Stomach (tissue), 9 donors: ENCODE results near the gene CYP2A6. TPM values are rescaled to one million over a fixed set of nuclear protein-coding genes. Genes with fewer than 3 reads are reported as not detected.
"Not testable (repeated sequence)": the region's sequence is repeated elsewhere in the genome, so short reads cannot be mapped to it uniquely, and the experiment has no call there.

Experiments used
- DNase-seq, 2 donors: peaks; one replicate each; pipeline versions ENCODE4 v3.0.0 to v3.0.0-alpha.2; 2013 to 2019
- H3K27ac ChIP-seq, 5 donors: fragments of 200-600 bp in 4 of 5; sonication (generic) in 4 of 5; one replicate each; pipeline ENCODE4 v1.5.1; 2013 to 2019; ENCODE audit warnings: mild to moderate bottlenecking in 1 of 5, moderate library complexity in 1 of 5
- H3K27me3 ChIP-seq, 3 donors: fragments of 200-600 bp; sonication (generic); one replicate each; pipeline ENCODE4 v1.5.1; 2017 to 2019; ENCODE audit warnings: mixed run types in 1 of 3
- H3K36me3 ChIP-seq, 4 donors: fragments of 200-600 bp; sonication (generic); 1 replicate in 3 of 4; 2 replicates in 1 of 4; pipeline ENCODE4 v1.5.1; 2016 to 2019
- H3K4me1 ChIP-seq, 4 donors: fragments of 200-600 bp; sonication (generic); one replicate each; pipeline ENCODE4 v1.5.1; 2016 to 2019
- H3K4me3 ChIP-seq, 4 donors: fragments of 200-600 bp; sonication (generic) in 3 of 4; one replicate each; pipeline ENCODE4 v1.5.1; 2016 to 2019; ENCODE audit warnings: mild to moderate bottlenecking in 1 of 4
- H3K9me3 ChIP-seq, 4 donors: fragments of 200-600 bp; sonication (generic); one replicate each; pipeline ENCODE4 v1.5.1; 2016 to 2019
- CTCF ChIP-seq, 7 experiments: fragments of 450-650 bp in 4 of 7; fragments of 200-600 bp in 3 of 7; sonication (generic) in 3 of 7; IDR thresholded peaks; one replicate each; pipeline ENCODE4 v1.5.1; 2016 to 2019; ENCODE audit warnings: antibody characterized with exemption in 7 of 7, control low read depth in 2 of 7, mild to moderate bottlenecking in 1 of 7
- EP300 ChIP-seq: sonication (generic); formaldehyde crosslinking; IDR thresholded peaks from one replicate; pipeline ENCODE4 v1.6.1; 2017; ENCODE audit warnings: antibody characterized with exemption
- POLR2A ChIP-seq, 4 donors: fragments of 450-650 bp; IDR thresholded peaks; one replicate each; pipeline ENCODE4 v1.6.1; 2016; ENCODE audit warnings: antibody characterized with exemption in 4 of 4, control low read depth in 2 of 4, mild to moderate bottlenecking in 1 of 4, moderate library complexity in 1 of 4
- POLR2AphosphoS5 ChIP-seq, 3 donors: sonication (generic); formaldehyde crosslinking; IDR thresholded peaks; one replicate each; pipeline ENCODE4 v1.6.1; 2016; ENCODE audit warnings: antibody characterized with exemption in 3 of 3
- WGBS, 5 donors: extraction: QIAGEN DNeasy Blood & Tissue Kit in 3 of 5; methylation state at CpG; one replicate each; pipeline versions ENCODE4 v1.1.5 to v1.1.7; 2013 to 2018; 5-methylcytosine and 5-hydroxymethylcytosine counted together
- intact Hi-C: fragments of 100-400 bp; cut with DNase I; formaldehyde crosslinking; loops from one replicate; pipeline ENCODE4 v1.15.1; 2023; ENCODE audit warnings: low total_unique reads
- polyA plus RNA-seq, 3 donors: library from polyadenylated mRNA; stranded (reverse); fragments of 200-250 nt; gene quantifications; one replicate each; pipeline ENCODE4 v1.2.3, GENCODE V29; 2013
- total RNA-seq, 5 donors: library from RNA; depleted of rRNA; stranded (reverse); fragments of >200 nt; gene quantifications; one replicate each; pipeline versions ENCODE4 v1.1.0 to v1.2.3, GENCODE V29; 2014 to 2016
- donor health status: healthy with polysubstance abuse.
- donor health status: Bipolar disorder and iron deficiency.
- donor health status: healthy.

CYP2A6 gene
- total and polyA plus RNA-seq, 8 donors, result not detected

- Histone ChIP-seq H3K4me1 (no peaks in the 10 kb centered on the region), H3K27me3 (peaks cover 0 to 12% (median 0%) of the 10 kb centered on the region in 3 donors), H3K9me3 (no peaks in the 10 kb centered on the region), H3K36me3 (no peaks in the 10 kb centered on the region), H3K4me3 (no peak overlapping the region), H3K27ac (no peak overlapping the region)
- no peak for DNase-seq
- TF ChIP-seq POLR2AphosphoS5 (IDR thresholded peaks at IDR 0.05) (no peak), CTCF (IDR thresholded peaks at IDR 0.05) (no peak), POLR2A (IDR thresholded peaks at IDR 0.05) (no peak), EP300 (no peak)
- WGBS, 5 donors, result 82 to 89% (median 83%) methylated on average over 4 of the region's 4 CpGs
- intact Hi-C loops, result no loop called here
These were observed 37.9 kb upstream of the CYP2A6 start for GRCh38 chr19:40888191-40888590.

GRCh38 chr19:40884187-40884931 is 34.1 kb upstream of the CYP2A6 start:
- H3K36me3 ChIP-seq, H3K9me3 ChIP-seq, intact Hi-C loops, H3K4me1 ChIP-seq, H3K4me3 ChIP-seq, H3K27ac ChIP-seq, DNase-seq: not testable (repeated sequence)
- H3K27me3 ChIP-seq, result peaks cover 0 to 23% (median 0%) of the 10 kb centered on the region in 3 donors
- WGBS, 5 donors, result no CpG with 5 or more reads among the region's 1 CpG

- H3K27ac ChIP-seq, H3K36me3 ChIP-seq, intact Hi-C loops, DNase-seq, H3K9me3 ChIP-seq, H3K4me1 ChIP-seq, H3K4me3 ChIP-seq: not testable (repeated sequence)
- 70 to 81% (median 79%) methylated on average over 3 of the region's 3 CpGs for WGBS, 5 donors
- H3K27me3 ChIP-seq, result peaks cover 0 to 44% (median 0%) of the 10 kb centered on the region in 3 donors
These were observed 31.8 kb upstream of the CYP2A6 start, which contains the start of gene CYP2A7 for GRCh38 chr19:40882062-40882461. Gene CYP2A7 (minus strand): TSS chr19:40882231. CDS start chr19:40882210, 21 bp downstream.

- DNase-seq, intact Hi-C loops, H3K27ac ChIP-seq, H3K4me1 ChIP-seq, H3K36me3 ChIP-seq, H3K9me3 ChIP-seq, H3K4me3 ChIP-seq: not testable (repeated sequence)
- WGBS, 5 donors, result 56 to 95% (median 72%) methylated on average over 3 to 4 of the region's 4 CpGs
- H3K27me3 ChIP-seq, result peaks cover 0 to 53% (median 0%) of the 10 kb centered on the region in 3 donors
These were observed 29.1 kb upstream of the CYP2A6 start for GRCh38 chr19:40879349-40879748.

- peak overlapping the region in 1 of 4 donors; percentile 29 for H3K4me3 ChIP-seq
- H3K9me3 ChIP-seq, intact Hi-C loops, H3K4me1 ChIP-seq, H3K36me3 ChIP-seq: not testable (repeated sequence)
- 5 to 11% (median 6%) methylated on average over 17 to 19 of the region's 23 CpGs for WGBS, 5 donors
- H3K27me3 ChIP-seq, result peaks cover 0 to 41% (median 0%) of the 10 kb centered on the region in 3 donors
- DNase-seq, result peak; percentile 82 to 90
- peak overlapping the region in 1 of 5 donors; percentile 14 for H3K27ac ChIP-seq
These were observed 25.3 kb upstream of the CYP2A6 start for GRCh38 chr19:40875526-40875951.

GRCh38 chr19:40874874-40875273 is 24.6 kb upstream of the CYP2A6 start:
- intact Hi-C loops, H3K4me3 ChIP-seq, H3K4me1 ChIP-seq, H3K9me3 ChIP-seq, DNase-seq, H3K27ac ChIP-seq, H3K36me3 ChIP-seq: not testable (repeated sequence)
- WGBS, 5 donors, result 35 to 100% (median 63%) methylated on average over 1 to 2 of the region's 4 CpGs
- H3K27me3 ChIP-seq, result peaks cover 0 to 35% (median 0%) of the 10 kb centered on the region in 3 donors

GRCh38 chr19:40873873-40874272 is 23.6 kb upstream of the CYP2A6 start:
- DNase-seq, H3K9me3 ChIP-seq, H3K4me3 ChIP-seq, H3K4me1 ChIP-seq, intact Hi-C loops, H3K36me3 ChIP-seq, H3K27ac ChIP-seq: not testable (repeated sequence)
- peaks cover 0 to 27% (median 0%) of the 10 kb centered on the region in 3 donors for H3K27me3 ChIP-seq
- WGBS, 5 donors, result 84 to 91% (median 87%) methylated on average over 2 of the region's 2 CpGs
